HG02970 (cell line): Measurements from ENCODE around the gene EBF3.
"Not testable (repeated sequence)": the region's sequence is repeated elsewhere in the genome, so short reads cannot be mapped to it uniquely, and the experiment has no call there.

ENCODE experiments used
- ATAC-seq: cut with Tn5 transposase; IDR thresholded peaks from one replicate; pipeline ENCODE4 v1.9.1; 2021; ENCODE audit warnings: mild to moderate bottlenecking, moderate library complexity, moderate number of reproducible peaks; ENCODE audit not compliant: unreplicated experiment, low FRiP score

EBF3 gene

DNA sequence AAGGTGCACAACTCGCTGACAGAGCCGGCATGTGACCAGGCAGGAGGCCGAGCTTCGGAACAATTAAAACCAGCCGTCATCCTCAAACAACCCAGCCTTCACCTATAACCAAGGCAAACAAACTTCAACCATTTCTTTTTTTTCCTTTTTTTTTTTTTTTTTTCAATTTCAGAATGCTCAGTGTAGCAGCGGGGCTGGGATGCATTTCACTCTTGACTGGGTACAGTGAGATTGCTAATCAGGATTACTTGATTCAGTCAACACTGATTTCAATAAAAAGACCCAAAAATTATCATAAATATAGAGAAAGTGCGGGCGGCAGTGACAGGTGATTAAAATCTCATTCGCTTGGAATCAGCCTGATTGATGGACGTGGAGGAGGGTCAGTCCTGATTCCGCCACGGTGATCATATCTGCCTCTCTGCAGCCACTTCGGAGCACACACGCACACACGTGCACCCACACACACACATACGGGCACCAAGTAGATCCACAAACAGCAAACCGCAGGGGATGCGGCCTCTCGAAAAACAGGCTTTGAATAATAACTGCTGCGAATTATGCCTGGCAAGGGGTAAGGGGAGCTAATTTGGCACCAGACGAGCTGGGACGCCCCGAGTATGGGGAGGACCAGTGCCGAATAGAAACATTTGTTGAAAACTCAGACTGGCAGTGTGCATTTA lies 31.2 kb downstream of the EBF3 start:
- ATAC-seq, result no peak

DNA sequence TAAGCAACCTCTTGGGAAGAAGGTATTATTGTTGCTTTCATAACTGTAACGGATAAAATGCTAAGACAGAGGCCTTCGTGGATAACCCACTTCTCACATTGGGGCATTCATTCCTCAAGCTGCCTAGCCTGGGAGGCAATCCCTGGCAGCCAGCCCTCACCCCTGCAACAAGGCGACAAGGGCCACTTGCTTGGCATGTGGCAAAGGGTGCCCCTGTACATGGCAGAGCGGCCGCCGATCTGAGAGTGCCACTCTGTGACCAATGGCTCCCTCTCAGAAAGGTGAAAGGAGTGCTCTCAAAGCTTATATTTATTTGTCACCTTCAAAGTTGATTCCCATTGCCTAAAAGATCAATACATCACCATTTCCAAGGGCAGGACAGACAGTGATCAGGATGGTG lies 31.9 kb downstream of the EBF3 start:
- ATAC-seq, result no peak

DNA sequence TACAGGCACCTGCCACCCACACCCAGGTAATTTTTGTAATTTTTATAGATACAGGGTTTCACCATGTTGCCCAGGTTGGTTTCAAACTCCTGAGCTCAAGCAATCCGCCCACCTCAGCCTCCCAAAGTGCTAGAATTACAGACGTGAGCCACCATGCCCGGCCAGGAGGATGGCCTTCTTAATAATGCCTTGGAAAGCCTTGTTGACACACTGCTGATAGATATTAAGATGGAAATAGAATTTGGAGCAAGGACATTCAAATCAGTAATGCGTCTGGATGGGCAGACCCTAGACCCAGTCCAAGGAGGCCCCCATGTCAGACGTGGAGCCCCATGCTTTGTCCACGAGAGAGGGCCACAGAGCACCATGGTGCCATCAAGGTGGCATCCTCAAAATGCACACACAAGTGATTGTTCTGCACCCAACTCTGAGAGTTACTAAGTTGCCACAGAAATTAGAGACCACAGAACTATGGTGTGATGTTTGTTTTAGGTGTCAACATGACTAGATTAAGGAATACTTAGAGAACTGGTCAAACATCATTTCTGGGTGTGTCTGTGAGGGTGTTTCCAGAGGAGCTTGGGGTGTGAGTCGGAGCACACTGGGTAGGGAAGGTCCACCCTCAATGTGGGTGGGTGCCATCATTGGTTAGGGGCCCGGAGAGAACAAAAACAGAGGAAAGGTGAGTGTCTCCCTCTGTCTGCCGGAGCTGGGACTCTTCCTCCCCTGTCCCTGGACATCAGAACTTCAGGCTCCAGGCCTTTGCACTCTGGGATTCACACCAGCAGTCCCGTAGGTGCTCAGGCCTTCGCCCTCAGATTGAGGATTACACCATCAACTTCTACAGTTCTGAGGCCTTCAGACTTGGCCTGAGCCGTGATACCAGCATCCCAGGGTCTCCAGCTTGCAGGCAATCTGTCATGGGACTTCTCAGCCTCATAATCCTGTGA lies 34.5 kb downstream of the EBF3 start:
- no peak for ATAC-seq

DNA sequence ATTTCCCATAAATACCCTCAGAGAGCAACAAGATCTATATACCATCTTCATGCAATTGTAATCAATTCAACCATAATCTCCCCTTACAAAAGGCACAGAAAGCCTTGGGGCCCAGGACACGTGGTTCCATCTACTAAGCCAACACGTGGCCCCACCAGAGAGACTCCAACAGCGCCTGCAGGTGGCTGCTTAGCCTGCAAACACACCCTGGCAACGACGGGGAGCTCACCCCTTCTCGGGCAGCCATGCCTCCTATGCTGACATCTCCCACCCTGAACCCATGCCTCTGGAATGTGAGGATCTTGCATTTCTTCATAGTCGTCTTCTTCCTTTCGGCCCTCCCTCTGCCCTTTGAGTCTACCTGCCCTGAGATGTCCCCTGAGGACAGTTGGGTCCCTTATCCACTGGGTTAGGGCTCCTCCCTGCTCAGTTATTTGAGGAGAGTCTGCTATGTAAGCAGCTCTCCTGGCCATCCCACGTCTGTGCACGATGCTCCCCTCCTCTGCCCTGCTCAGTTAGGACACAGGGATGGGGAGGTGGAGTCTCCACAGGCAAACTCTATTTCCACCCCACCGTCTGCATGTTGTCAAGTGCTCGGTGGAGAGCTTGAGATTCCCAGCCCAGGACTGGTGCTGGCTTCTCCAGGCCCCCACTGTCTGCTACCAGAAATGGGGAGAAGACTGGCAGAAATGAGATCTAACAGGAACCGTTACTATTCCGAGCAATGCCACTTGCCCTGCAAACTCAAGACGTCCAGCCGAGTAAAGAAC lies 36.5 kb downstream of the EBF3 start:
- no peak for ATAC-seq

DNA sequence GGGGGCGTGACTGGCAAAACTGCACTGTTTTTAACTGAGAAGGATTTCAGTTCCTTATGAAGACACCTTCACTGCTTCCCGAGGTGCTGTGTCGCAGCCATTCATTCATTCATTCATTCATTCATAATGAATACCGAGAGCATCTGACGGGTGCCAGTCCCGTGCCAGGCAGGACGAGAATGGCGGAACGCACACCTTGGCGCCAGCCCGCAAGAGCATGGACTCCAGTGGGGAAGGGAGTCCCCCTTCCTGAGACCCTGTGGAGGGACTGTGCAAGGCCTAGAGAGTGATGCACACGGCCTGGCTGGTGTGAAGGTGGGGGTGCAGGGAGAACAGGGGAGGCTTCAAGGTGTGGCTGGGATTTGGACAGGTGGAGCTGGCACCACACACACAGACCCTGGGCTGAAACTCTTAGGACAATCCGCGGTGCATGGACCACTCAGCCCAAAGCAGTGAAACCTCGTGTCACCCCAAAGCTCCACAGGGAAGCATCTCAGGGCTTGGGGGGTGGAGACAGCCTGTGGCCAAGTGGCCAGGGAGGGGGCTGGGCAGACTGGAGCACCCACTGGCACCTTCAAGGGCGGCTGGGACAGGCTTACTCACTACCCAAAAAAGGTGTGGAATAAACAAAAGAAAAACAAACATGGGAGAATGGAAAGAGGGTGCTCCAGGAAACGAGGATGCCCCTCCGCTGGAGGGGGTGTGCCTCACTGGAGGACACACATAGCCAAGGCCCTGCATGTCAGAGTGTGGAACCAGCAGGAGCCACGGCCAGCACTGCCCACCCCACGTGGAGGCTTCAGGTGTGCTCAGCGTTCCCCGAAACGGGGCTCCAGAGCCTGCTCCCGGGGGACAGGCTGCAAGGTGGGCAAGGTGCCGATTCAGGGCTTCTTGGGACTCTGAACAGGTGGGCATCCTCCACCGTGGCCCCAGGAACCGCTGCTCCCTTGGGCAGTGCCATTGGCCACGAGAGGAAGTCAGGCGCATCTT lies 37.7 kb downstream of the EBF3 start:
- ATAC-seq, result no peak

DNA sequence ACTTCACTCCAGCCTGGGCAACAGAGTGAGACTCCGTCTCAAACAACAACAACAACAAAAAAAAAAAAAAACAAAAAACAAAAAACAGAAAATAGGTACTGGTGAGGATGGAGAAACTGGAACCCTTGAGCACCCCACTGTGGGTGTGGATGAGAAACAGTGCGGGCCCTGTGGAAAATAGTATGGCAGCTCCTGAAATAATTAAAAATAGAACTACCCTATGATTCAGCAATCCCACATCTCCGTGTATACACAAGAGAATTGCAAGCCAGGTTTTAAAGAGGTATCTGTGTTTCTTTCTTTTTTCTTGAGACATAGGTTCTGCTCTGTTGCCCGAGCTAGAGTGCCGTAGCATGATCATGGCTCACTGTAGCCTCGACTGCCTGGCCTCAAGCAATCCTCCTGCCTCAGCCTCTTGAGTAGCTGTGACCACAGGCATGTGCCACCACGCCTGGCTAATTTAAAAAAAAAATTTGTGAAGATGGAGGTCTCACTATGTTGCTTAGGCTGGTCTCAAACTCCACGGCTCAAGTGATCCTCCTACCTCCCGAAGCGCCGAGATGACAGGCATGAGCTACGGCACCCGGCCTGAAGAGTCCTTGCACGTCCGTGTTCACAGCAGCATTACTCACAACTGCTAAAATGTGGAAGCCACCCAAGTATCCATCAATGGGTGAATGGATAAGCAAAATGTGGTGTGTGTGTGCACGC lies 39.5 kb downstream of the EBF3 start:
- ATAC-seq, result no peak

DNA sequence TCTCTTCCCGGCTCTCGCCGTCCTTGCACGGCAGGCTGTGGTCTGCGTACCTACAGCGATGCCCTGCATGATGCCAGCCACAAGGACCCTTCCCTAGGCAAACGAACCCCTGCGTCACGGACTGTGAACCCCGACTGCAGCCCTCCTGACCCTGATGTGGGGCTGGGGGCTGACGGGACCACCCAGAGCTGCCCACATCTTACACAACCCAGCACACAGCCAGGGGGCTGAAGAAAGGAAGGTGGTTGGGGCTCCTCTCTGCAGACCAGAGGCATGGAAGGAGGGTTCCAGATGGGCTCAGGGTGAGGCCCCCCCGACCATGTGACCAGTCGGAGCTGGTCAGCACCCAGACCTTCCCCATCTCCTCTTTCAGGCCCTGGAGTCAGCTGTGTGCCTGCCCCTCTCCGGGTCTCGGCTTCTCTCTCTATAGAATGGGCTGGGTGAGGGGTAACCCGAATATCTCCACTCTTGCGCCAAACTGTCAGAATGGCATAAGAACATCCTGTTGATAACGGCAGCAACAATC lies 41.4 kb downstream of the EBF3 start:
- no peak for ATAC-seq

DNA sequence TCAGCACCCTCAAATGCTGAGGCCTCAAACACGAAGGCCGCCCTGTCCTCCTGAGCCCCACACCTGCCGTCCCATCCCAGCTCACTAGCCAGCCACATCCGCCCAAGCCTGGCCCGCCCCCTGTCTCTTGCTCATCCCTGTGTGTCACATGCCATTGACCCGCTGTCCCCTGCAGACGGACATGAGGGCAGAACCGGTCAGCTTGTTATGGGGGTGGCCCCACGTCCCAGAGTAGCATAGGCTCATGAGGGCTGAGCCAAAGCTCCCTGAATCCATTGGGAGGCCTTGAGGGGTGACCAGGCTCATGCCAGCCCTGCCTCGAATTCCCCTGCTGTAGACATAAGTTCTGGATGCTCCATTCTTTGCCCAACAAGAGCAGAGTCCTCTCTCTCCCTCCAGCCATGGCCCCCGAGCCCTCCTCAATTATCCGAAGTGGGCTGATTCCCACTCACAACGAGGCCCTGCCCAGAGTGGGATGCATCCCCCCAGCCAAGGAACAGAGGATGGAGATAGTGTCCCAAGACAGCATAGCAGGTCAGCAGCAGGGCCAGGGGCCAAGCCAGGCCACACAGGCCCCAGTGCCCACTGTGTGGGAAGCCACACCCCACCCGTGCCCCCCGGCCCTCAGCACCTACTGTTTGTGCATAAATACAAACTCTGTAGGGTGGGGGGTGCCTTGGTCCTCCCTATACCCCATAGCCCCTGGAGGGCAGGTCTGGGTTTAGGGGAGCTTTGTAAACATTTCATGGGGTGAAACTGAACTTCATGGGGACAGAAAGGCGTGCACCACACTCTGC lies 42.1 kb downstream of the EBF3 start:
- no peak for ATAC-seq

DNA sequence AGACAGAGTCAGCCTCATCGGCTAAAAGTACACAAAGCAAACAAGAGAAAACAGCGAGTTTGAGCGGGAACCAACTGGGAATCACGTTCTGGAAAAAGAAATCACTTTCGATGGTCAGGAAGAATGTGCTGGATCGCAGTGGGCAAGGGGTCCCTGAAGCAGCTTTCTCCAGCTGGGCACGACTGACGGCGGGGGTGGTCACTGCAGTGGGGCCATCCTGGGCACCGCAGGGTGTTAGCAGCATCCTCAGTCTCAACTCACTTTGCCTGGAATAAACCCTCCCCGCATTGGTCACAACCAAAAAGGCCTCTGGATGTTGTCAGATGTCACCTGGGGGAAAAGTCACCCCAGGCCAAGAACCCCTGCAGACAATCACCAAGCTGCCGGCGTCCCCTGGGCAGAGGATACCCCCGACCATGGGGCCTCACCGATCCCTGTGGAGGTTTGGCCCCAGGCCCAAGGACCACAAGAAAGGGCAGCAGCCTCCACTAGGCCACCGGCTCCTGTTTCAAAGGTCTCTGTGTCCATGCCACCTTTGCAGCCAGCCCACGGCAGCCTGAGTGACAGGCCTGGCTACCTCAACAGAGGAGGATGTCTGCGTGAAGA lies 42.9 kb downstream of the EBF3 start:
- no peak for ATAC-seq

DNA sequence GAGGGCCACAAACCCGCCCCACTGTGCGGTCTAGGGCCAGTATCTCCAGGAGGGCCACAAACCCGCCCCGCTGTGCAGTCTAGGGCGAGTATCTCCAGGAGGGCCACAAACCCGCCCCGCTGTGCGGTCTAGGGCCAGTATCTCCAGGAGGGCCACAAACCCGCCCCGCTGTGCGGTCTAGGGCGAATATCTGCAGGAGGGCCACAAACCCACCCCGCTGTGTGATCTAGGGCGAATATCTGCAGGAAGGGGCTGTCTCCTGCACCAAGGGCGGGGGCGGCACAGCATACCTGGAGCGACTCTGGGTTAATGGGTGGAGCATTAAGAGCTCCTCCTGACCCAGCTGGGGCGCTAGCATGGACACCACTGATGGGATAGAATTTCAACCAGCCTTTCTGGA lies 43.9 kb downstream of the EBF3 start:
- not testable (repeated sequence) for ATAC-seq

DNA sequence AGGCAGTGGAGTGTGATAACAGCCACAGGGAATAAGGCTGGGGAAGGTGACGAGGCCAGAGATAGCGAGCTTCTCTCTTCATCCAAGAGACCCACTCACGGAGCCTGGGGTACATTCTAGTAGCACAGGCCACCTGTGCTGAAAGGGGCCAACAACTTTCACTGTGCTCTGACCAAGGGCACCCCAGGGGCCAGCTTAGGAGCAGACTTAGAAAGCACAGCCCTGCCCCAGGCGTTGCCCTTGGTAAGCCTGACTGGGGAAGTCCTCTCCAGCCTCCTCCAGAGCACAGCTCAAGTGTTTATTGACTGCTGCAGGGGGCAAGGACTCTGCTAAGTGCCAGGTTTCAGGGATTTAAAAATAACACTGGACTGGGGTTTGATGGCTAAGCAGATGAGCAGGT lies 44.7 kb downstream of the EBF3 start:
- no peak for ATAC-seq

DNA sequence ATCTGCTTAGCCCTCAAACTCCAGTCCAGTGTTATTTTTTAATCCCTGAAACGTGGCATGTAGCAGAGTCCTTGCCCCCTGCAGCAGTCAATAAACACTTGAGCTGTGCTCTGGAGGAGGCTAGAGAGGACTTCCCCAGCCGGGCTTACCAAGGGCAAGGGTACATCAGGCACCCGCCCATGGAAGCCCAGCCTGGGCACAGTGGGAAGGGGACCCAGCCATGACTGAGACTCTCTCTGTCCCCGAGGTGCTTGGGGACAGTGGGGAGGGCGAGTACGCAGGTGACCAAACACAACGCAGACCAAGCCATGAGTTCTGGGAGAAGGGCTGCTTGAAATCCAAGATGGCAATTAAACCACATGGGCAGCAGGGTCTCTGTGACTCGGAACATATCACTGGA lies 45.2 kb downstream of the EBF3 start:
- no peak for ATAC-seq

DNA sequence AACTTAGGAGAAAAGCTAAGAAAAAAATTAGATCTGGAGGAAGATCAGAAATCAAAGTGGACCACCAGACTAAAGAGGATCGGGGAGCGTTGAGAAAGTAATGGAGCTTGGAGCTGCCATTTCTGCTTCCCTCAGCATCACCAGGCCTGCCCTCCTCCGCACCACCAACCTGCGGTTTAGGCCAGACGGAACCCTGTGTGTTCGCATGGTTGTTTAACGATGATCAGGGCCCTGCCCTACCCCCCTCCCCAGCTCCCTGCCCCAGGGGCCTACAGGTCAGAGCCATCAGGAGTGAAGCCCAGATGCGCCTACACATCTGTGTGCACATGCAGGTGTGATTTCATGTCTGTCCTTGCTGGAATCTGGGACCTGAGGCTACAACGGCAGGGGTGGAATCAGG lies 45.7 kb downstream of the EBF3 start:
- ATAC-seq, result no peak

DNA sequence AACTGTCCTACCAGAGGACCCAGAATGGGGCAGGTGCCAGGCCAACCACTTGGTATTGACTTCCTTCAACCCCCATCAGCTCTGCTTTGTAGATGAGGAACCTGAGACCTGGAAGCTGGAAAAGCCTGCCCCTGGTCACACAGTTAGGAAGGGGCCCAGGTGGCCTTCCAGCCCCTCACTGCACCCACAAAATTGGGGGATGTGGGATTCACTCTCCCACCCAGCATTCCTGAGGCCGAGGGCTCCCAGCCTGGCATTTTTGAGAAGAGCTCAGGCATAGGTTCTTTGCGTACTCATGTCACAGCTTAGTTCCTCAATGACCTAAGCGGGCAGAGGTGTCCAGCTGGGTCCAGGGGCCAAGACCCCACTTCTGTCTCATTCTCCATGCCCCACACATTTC lies 46.1 kb downstream of the EBF3 start:
- ATAC-seq, result no peak

DNA sequence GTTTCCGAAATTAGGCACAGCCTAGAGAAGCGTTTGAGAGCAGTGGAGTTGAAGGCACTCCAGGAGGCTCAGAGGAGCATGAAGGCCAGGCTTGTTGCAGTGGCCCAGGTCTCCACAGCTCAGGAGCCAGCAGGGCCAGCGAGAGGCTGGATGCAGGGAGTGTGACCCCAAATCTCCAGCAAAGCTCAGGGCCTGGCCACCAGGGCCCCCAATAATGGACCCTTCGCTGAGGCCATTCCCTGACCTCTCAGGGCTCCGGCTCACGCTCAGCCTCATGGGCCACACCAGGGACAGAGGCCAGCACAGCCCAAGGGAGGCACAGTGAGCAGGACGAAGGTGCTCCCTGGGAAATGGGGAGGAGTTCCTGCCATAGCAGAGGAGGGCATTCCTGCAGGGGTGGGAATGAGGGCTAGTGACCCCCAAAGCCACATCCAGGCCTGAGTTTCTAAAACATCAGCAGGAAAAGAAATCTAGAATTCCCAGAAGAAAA lies 47.5 kb downstream of the EBF3 start:
- no peak for ATAC-seq

DNA sequence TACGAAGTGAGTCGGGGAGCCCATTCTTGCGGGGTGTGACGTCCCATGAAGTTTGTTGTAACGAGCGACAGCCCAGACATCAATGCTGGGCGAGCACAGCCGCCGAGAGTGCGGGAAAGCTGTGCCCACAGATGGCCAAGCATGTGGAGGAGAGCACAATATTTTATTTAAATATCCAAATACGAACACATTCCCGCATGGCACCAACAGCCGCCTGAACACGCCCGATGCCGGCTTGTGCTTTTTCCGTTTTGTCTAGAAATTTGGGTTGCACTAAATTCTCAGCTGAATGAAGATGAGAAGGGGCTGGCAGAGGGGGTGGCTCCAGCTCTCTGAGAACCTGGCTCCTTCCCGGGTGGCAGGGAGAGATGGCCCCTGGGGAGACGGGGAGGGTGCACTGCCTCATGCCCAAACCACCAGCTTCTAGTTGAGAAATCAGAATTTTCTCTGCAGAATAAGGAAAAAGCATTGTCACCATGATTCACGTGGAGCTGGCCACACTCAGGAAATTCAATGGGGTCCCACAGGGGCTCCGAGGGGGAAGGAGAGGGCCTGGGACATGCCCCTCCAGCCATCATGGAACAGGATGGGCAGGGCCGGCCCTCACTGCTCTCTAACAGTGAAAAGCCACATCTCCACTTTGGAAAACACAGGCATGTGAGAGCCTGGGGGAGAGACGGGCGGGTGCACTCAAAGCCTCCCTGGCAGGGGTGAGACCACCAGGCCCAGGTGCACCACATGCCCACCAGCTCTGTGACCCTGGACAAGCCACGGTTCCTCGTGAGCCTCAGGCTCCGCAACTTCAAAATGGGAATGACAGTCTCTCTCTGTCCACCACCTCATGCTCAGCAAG lies 48.3 kb downstream of the EBF3 start:
- ATAC-seq, result no peak

DNA sequence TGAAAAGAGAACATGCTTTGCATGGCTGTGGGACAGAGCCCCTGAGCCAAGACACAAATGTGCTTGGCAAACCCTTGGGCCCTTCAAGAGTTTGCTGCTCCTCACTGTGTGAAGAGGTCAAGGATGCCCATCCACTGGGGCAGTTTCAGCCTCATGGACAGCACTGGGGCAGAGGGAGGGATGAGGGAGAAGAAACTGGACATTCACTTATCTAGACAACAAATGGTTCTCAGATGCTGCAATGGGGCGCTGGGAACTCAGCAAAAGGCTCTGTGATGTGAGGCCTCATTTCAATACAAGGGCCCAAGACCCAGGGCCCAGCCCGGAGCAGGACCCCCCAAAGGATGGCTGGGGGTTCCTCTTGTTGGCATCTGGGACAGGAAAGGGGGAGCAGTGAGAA lies 49.1 kb downstream of the EBF3 start:
- no peak for ATAC-seq
